HepG2 (cell line): Measurements from ENCODE around the gene RECK. TPM values are rescaled to one million over a fixed set of nuclear protein-coding genes. Genes with fewer than 3 reads are reported as not detected.

Source experiments
- ATF7-NPFF ChIP-seq: sonication (generic); formaldehyde crosslinking; IDR thresholded peaks from 2 replicates; pipeline ENCODE4 v1.8.1; 2023; ENCODE audit warnings: mild to moderate bottlenecking, low read depth, missing genetic modification reagents, moderate library complexity
- GLI4 ChIP-seq: sonication (generic); formaldehyde crosslinking; IDR thresholded peaks from 2 replicates; pipeline ENCODE4 v1.5.1; 2020; ENCODE audit warnings: missing genetic modification reagents, mild to moderate bottlenecking, moderate library complexity, borderline replicate concordance
- HBP1 ChIP-seq: IDR thresholded peaks from 2 replicates; pipeline ENCODE4 v1.6.1; 2016; ENCODE audit warnings: low read depth, control low read depth
- HDAC1 ChIP-seq: sonication (generic); formaldehyde crosslinking; IDR thresholded peaks from 2 replicates; pipeline ENCODE4 v1.5.1; 2020; ENCODE audit warnings: mild to moderate bottlenecking, missing genetic modification reagents
- HDAC2 ChIP-seq: sonication (generic); formaldehyde crosslinking; IDR thresholded peaks from 2 replicates; pipeline ENCODE4 v1.4.0; 2020; ENCODE audit warnings: missing genetic modification reagents
- HES4 ChIP-seq: sonication (generic); formaldehyde crosslinking; IDR thresholded peaks from 2 replicates; pipeline ENCODE4 v1.9.0; 2021; ENCODE audit warnings: mild to moderate bottlenecking, missing genetic modification reagents, borderline replicate concordance
- HNRNPLL ChIP-seq: fragments of 200-400 bp; formaldehyde crosslinking; IDR thresholded peaks from 2 replicates; pipeline ENCODE4 v1.6.1; 2017; ENCODE audit warnings: mild to moderate bottlenecking, low read depth, low read length; ENCODE audit not compliant: poor library complexity, severe bottlenecking
- HOXA5 ChIP-seq: sonication (generic); formaldehyde crosslinking; IDR thresholded peaks from 2 replicates; pipeline ENCODE4 v1.4.0; 2020; ENCODE audit warnings: missing genetic modification reagents
- KLF12 ChIP-seq: sonication (generic); formaldehyde crosslinking; IDR thresholded peaks from 2 replicates; pipeline ENCODE4 v1.4.0; 2020; ENCODE audit warnings: missing genetic modification reagents, borderline replicate concordance
- MZF1 ChIP-seq: sonication (generic); formaldehyde crosslinking; IDR thresholded peaks from 2 replicates; pipeline ENCODE4 v1.8.1; 2023; ENCODE audit warnings: mild to moderate bottlenecking, missing genetic modification reagents, borderline replicate concordance
- PRDM10 ChIP-seq: sonication (generic); formaldehyde crosslinking; IDR thresholded peaks from 2 replicates; pipeline ENCODE4 v1.4.0; 2020; ENCODE audit warnings: low read depth, missing genetic modification reagents
- RNF2 ChIP-seq: fragments of 450-650 bp; conservative IDR thresholded peaks from 2 replicates; pipeline ENCODE4 v1.6.1; 2016; ENCODE audit warnings: low read depth
- SIX4 ChIP-seq: sonication (generic); formaldehyde crosslinking; IDR thresholded peaks from 2 replicates; pipeline ENCODE4 v1.4.0; 2020; ENCODE audit warnings: missing genetic modification reagents
- SMARCC2 ChIP-seq: fragments of 450-650 bp; IDR thresholded peaks from 2 replicates; pipeline ENCODE4 v1.6.1; 2017; ENCODE audit warnings: antibody characterized with exemption, mild to moderate bottlenecking
- SP2 ChIP-seq: sonication (generic); formaldehyde crosslinking; IDR thresholded peaks from 2 replicates; pipeline ENCODE4 v1.5.1; 2020; ENCODE audit warnings: mild to moderate bottlenecking, missing genetic modification reagents
- WIZ ChIP-seq: sonication (generic); formaldehyde crosslinking; IDR thresholded peaks from 2 replicates; pipeline ENCODE4 v1.5.1; 2020; ENCODE audit warnings: mild to moderate bottlenecking, missing genetic modification reagents
- ZFP91 ChIP-seq: sonication (generic); formaldehyde crosslinking; IDR thresholded peaks from 2 replicates; pipeline ENCODE4 v1.9.0; 2022; ENCODE audit warnings: missing genetic modification reagents, mild to moderate bottlenecking, borderline replicate concordance
- ZNF207 ChIP-seq: fragments of 450-650 bp; IDR thresholded peaks from 2 replicates; pipeline ENCODE4 v1.6.1; 2016; ENCODE audit warnings: antibody characterized with exemption, borderline replicate concordance
- ZNF383 ChIP-seq: sonication (generic); formaldehyde crosslinking; IDR thresholded peaks from 2 replicates; pipeline ENCODE4 v1.4.0; 2020; ENCODE audit warnings: missing genetic modification reagents, mild to moderate bottlenecking, borderline replicate concordance
- ZNF513 ChIP-seq: sonication (generic); formaldehyde crosslinking; conservative IDR thresholded peaks from 2 replicates; pipeline ENCODE4 v1.5.0; 2020; ENCODE audit warnings: missing genetic modification reagents
- ZNF570 ChIP-seq: sonication (generic); formaldehyde crosslinking; IDR thresholded peaks from 2 replicates; pipeline ENCODE4 v1.4.0; 2020; ENCODE audit warnings: mild to moderate bottlenecking, missing genetic modification reagents, borderline replicate concordance
- ZNF652 ChIP-seq: IDR thresholded peaks from 2 replicates; pipeline ENCODE4 v1.6.1; 2016; ENCODE audit warnings: low read depth, borderline replicate concordance
- ZNF768 ChIP-seq: sonication (generic); formaldehyde crosslinking; IDR thresholded peaks from 2 replicates; pipeline ENCODE4 v1.4.0; 2020; ENCODE audit warnings: missing genetic modification reagents
- polyA plus RNA-seq, 8 experiments: library from polyadenylated mRNA; depleted of rRNA in 3 of 8; stranded (reverse) in 7 of 8; unstranded in 1 of 8; fragments of >200 nt; fragmentation: Illumina TruSeq in 4 of 8; extraction: Trizol in 4 of 8; gene quantifications; 2 replicates each; pipeline versions ENCODE4 v1.2.1 to v1.2.3, GENCODE V29; 2011 to 2016; ENCODE audit warnings: low read depth in 4 of 8, missing spikeins in 1 of 8, mixed read lengths in 1 of 8; ENCODE audit not compliant: insufficient read depth in 1 of 8
- total RNA-seq, 5 experiments: library from RNA; depleted of rRNA; stranded (reverse); fragments of >200 nt; fragmentation: Illumina TruSeq; extraction: Trizol; gene quantifications; 2 replicates each; pipeline ENCODE4 v1.2.3, GENCODE V29; 2016; ENCODE audit warnings: low read depth in 1 of 5

RECK gene
- total and polyA plus RNA-seq, 2 of the 13 experiments (the other 11 are each of a cell fraction or from before 2014, with no cell fraction given), result 3.1 to 4.8 TPM

GRCh38 chr9:36136272-36136893 is 99.7 kb downstream of the RECK start, which contains the start of gene GLIPR2 (continued):
- TF ChIP-seq PRDM10 (no peak), SP2 (CRISPR knock-in tag) (no peak), ZNF383 (CRISPR knock-in tag) (no peak), ZNF570 (CRISPR knock-in tag) (no peak), ZNF513 (CRISPR knock-in tag) (no peak), ATF7-NPFF (CRISPR knock-in tag) (peak; percentile 27; the same call in 1 of the 2 replicates), RNF2 (peak; percentile 71), SIX4 (no peak), ZNF652 (no peak), HNRNPLL (peak; percentile 42), GLI4 (no peak), MZF1 (CRISPR knock-in tag) (no peak), KLF12 (CRISPR knock-in tag) (no peak), HOXA5 (CRISPR knock-in tag) (no peak), HES4 (CRISPR knock-in tag) (no peak), ZFP91 (CRISPR knock-in tag) (0 out of 2 replicates have a peak, but pooled peaks have one; percentile 2), HDAC2 (no peak), HDAC1 (CRISPR knock-in tag) (no peak), ZNF768 (CRISPR knock-in tag) (no peak), WIZ (no peak), HBP1 (CRISPR knock-in tag) (no peak), ZNF207 (no peak), SMARCC2 (no peak)
